K562 (cell line): ENCODE measurements around the gene CDCA3. TPM values are rescaled to one million over a fixed set of nuclear protein-coding genes. Genes with fewer than 3 reads are reported as not detected.

Source experiments
- ATAC-seq: fragments of 200-7000 bp; cut with Tn5 transposase; 3 replicates; pipeline ENCODE4 v1.9.1; 2020; ENCODE audit warnings: moderate library complexity
- BruUV-seq: library from RNA; stranded (reverse); fragments of 400-500 nt; replicated peaks from 2 replicates; lab custom pipeline; 2021; lab: Mats Ljungman, UMichigan
- CTCF ChIA-PET: fragments of 300-600 bp; formaldehyde crosslinking; extraction: SDS; loops from one replicate; lab custom pipeline; 2021; ENCODE audit warnings: low intra/inter-chr PET ratio; lab: Yijun Ruan, JAX
- POLR2A ChIA-PET: fragments of 300-600, 350-650 bp; sonication (Branson Sonifier 250); formaldehyde crosslinking; extraction: SDS; loops from one replicate; lab custom pipeline; 2021; ENCODE audit warnings: antibody characterized with exemption, inconsistent platforms; lab: Yijun Ruan, JAX
- DNase-seq, 4 experiments: peaks; one replicate each; pipeline versions ENCODE4 v3.0.0 to v3.0.0-alpha.2; 2011 to 2018; ENCODE audit warnings: low spot score in 3 of 4, mixed read lengths in 3 of 4; ENCODE audit errors: extremely low read depth in 1 of 4
- FAIRE-seq: peaks from 2 replicates; lab custom pipeline; 2011; peaks lifted over from hg19 to GRCh38; lab: Jason Lieb, UNC
- H2AFZ ChIP-seq: 2 replicates; pipeline ENCODE4 v1.6.0; 2011; ENCODE audit warnings: low read depth, low read length, control low read depth, inconsistent platforms
- H3K27ac ChIP-seq: fragments of 200-600 bp; 3 replicates; pipeline ENCODE4 v1.8.0; 2011; ENCODE audit warnings: low read depth, mild to moderate bottlenecking, control low read depth, inconsistent platforms, low read length, moderate library complexity, mixed read lengths; ENCODE audit errors: extremely low read depth
- H3K27me3 ChIP-seq, 2 experiments: fragments of 300-600 bp in 1 of 2; 2 replicates in 1 of 2; 3 replicates in 1 of 2; pipeline versions ENCODE4 v1.6.0 to v1.8.0; 2011; ENCODE audit warnings: inconsistent platforms in 2 of 2, low read length in 2 of 2, mild to moderate bottlenecking in 1 of 2, mixed read lengths in 1 of 2, moderate library complexity in 1 of 2; ENCODE audit not compliant: control insufficient read depth in 2 of 2, insufficient read depth in 2 of 2
- H3K36me3 ChIP-seq: fragments of 300-600 bp; 3 replicates; pipeline ENCODE4 v1.8.0; 2011; ENCODE audit warnings: mild to moderate bottlenecking, low read length, inconsistent platforms; ENCODE audit not compliant: control insufficient read depth, insufficient read depth
- H3K4me1 ChIP-seq, 2 experiments: fragments of 200-600 bp in 1 of 2; replicated peaks in 1 of 2; 2 replicates in 1 of 2; 3 replicates in 1 of 2; pipeline versions ENCODE4 v1.5.1 to v1.8.0; 2011; ENCODE audit warnings: inconsistent platforms in 2 of 2, low read length in 2 of 2, mild to moderate bottlenecking in 1 of 2, mixed read lengths in 1 of 2, moderate library complexity in 1 of 2; ENCODE audit not compliant: control insufficient read depth in 2 of 2, insufficient read depth in 2 of 2
- H3K4me2 ChIP-seq: 2 replicates; pipeline ENCODE4 v1.6.1; 2011; ENCODE audit warnings: low read length, control low read depth, inconsistent platforms, mixed read lengths; ENCODE audit not compliant: insufficient read depth
- H3K4me3 ChIP-seq: fragments of 200-600 bp; sonication (generic), shearing (Covaris generic); 2 replicates; pipeline ENCODE4 v1.5.1; 2016; ENCODE audit warnings: control low read depth, inconsistent platforms
- H3K79me2 ChIP-seq: fragments of 200-600 bp; 3 replicates; pipeline ENCODE4 v1.8.0; 2011; ENCODE audit warnings: low read length, inconsistent platforms; ENCODE audit not compliant: control insufficient read depth, insufficient read depth
- H3K9ac ChIP-seq, 2 experiments: 2 replicates each; pipeline versions ENCODE4 v1.6.0 to v1.6.1; 2011; ENCODE audit warnings: low read depth in 2 of 2, low read length in 2 of 2, control low read depth in 1 of 2, inconsistent platforms in 1 of 2, mild to moderate bottlenecking in 1 of 2, mixed read lengths in 1 of 2; ENCODE audit not compliant: insufficient read depth in 1 of 2
- H3K9me1 ChIP-seq: one replicate; pipeline ENCODE4 v1.6.0; 2011; ENCODE audit warnings: inconsistent platforms, mild to moderate bottlenecking, low read length, moderate library complexity; ENCODE audit not compliant: control insufficient read depth, insufficient read depth
- H3K9me3 ChIP-seq: replicated peaks from 2 replicates; pipeline ENCODE4 v1.5.1; 2011; ENCODE audit warnings: low read depth, low read length, inconsistent platforms; ENCODE audit not compliant: control insufficient read depth, insufficient read depth
- H4K20me1 ChIP-seq: replicated peaks from 2 replicates; pipeline ENCODE4 v1.6.1; 2011; ENCODE audit warnings: low read length, inconsistent platforms, mixed read lengths; ENCODE audit not compliant: control insufficient read depth, insufficient read depth
- BACH1 ChIP-seq: fragments of 200-800 bp; sonication (Bioruptor generic); IDR thresholded peaks from 2 replicates; pipeline ENCODE4 v1.6.1; 2016; ENCODE audit warnings: missing genetic modification characterization, missing compliant biosample characterization
- BHLHE40 ChIP-seq: IDR thresholded peaks from 2 replicates; pipeline ENCODE4 v1.6.1; 2011; ENCODE audit warnings: low read length, improper control_type of control experiment
- CLOCK ChIP-seq: fragments of 250-450 bp; sonication (Bioruptor Pico); IDR thresholded peaks from 2 replicates; pipeline ENCODE4 v1.4.0; 2020; ENCODE audit warnings: mild to moderate bottlenecking, moderate library complexity, borderline replicate concordance
- HMG20B ChIP-seq: fragments of 250-450 bp; sonication (Bioruptor Pico); IDR thresholded peaks from 2 replicates; pipeline ENCODE4 v1.5.0; 2021; ENCODE audit warnings: mild to moderate bottlenecking
- KDM5B ChIP-seq: fragments of 200-600 bp; sonication (generic); IDR thresholded peaks from 2 replicates; pipeline ENCODE4 v1.6.1; 2012; ENCODE audit warnings: low read depth, mild to moderate bottlenecking, moderate library complexity, low read length, control low read depth, inconsistent platforms; ENCODE audit not compliant: insufficient replicate concordance
- NCOA1 ChIP-seq: fragments of 450-650 bp; IDR thresholded peaks from 2 replicates; pipeline ENCODE4 v1.6.1; 2016; ENCODE audit warnings: low read depth
- POLR2A ChIP-seq: fragments of 450-650 bp; conservative IDR thresholded peaks from 2 replicates; pipeline ENCODE4 v1.6.1; 2016
- POU5F1 ChIP-seq: fragments of 150-350 bp; IDR thresholded peaks from 2 replicates; pipeline ENCODE4 v1.6.1; 2014; ENCODE audit warnings: borderline replicate concordance, low read length, low read depth, mild to moderate bottlenecking; ENCODE audit not compliant: partially characterized antibody
- SIX5 ChIP-seq, 2 experiments: IDR thresholded peaks; 2 replicates each; pipeline ENCODE4 v1.6.1; 2011; ENCODE audit warnings: low read length in 2 of 2, borderline replicate concordance in 1 of 2, low read depth in 1 of 2, mild to moderate bottlenecking in 1 of 2, moderate library complexity in 1 of 2; ENCODE audit not compliant: insufficient read depth in 1 of 2
- SMARCA4 ChIP-seq: fragments of 450-650 bp; IDR thresholded peaks from 2 replicates; pipeline ENCODE4 v1.6.1; 2016
- SMARCA5 ChIP-seq: fragments of 450-650 bp; IDR thresholded peaks from 2 replicates; pipeline ENCODE4 v1.6.1; 2016
- SP1 ChIP-seq: sonication (generic); formaldehyde crosslinking; IDR thresholded peaks from 2 replicates; pipeline ENCODE4 v1.8.1; 2022; ENCODE audit warnings: mild to moderate bottlenecking, missing genetic modification reagents
- ZC3H4 ChIP-seq: sonication (generic); formaldehyde crosslinking; IDR thresholded peaks from 2 replicates; pipeline ENCODE4 v1.9.0; 2021; ENCODE audit warnings: missing genetic modification reagents, borderline replicate concordance
- ZNF3 ChIP-seq: fragments of 250-450 bp; sonication (Bioruptor Pico); IDR thresholded peaks from 2 replicates; pipeline ENCODE4 v1.5.0; 2021; ENCODE audit warnings: mild to moderate bottlenecking, moderate library complexity
- ZNF551 ChIP-seq: fragments of 250-450 bp; sonication (Bioruptor Pico); IDR thresholded peaks from 2 replicates; pipeline ENCODE4 v1.5.0; 2021; ENCODE audit warnings: mild to moderate bottlenecking, moderate library complexity
- WGBS: fragments of 100-300 bp; shearing (Covaris generic); methylation state at CpG from one replicate; pipeline ENCODE4 v1.1.6; 2016; ENCODE audit warnings: low coverage, mixed read lengths; ENCODE audit not compliant: insufficient coverage; ENCODE audit errors: missing lambda C conversion rate; 5-methylcytosine and 5-hydroxymethylcytosine counted together
- in situ Hi-C: fragments of 300-500 bp; cut with MboI; formaldehyde crosslinking; loops from 4 replicates; pipeline ENCODE4 v1.15.0; 2018; ENCODE audit warnings: inconsistent platforms, mixed read lengths
- intact Hi-C: fragments of 100-400 bp; cut with micrococcal nuclease; formaldehyde crosslinking; loops from 2 replicates; pipeline ENCODE4 v1.14.2; 2022
- polyA plus RNA-seq, 8 experiments: library from polyadenylated mRNA; depleted of rRNA in 4 of 8; stranded (reverse) in 5 of 8; unstranded in 3 of 8; fragments of >200 nt; fragmentation: Nextera tagmentation in 2 of 8; fragmentation: Illumina TruSeq in 1 of 8; extraction: Ambion mirVana in 2 of 8; extraction: Trizol in 1 of 8; gene quantifications; 2 replicates each; pipeline versions ENCODE4 v1.2.1 to v1.2.3, GENCODE V29; 2011 to 2014; ENCODE audit warnings: inconsistent platforms in 1 of 8, missing spikeins in 1 of 8
- total RNA-seq, 7 experiments: library from RNA; depleted of rRNA in 6 of 7; stranded (reverse); fragments of >200 nt in 6 of 7; fragmentation: Illumina TruSeq in 2 of 7; extraction: Trizol in 2 of 7; gene quantifications; 2 replicates each; pipeline versions ENCODE4 v1.2.1 to v1.2.3, GENCODE V29; 2011 to 2021; ENCODE audit warnings: low replicate concordance in 1 of 7
- TF ChIP-seq, protein P1 (sequence below): fragments of 250-450 bp; sonication (Bioruptor Pico); IDR thresholded peaks from 2 replicates; pipeline ENCODE4 v1.4.0; 2020; ENCODE audit warnings: mild to moderate bottlenecking, moderate library complexity

Gene CDCA3
- total and polyA plus RNA-seq, 9 of the 15 experiments (the other 6 are each of a cell fraction or from before 2014, with no cell fraction given): 24.2 to 80.8 (median 55.1) TPM

GRCh38 chr12:6872073-6873048 is 21.3 kb upstream of the CDCA3 start:
- H3K27me3 ChIP-seq: no peaks in the 10 kb centered on the region
- H2AFZ ChIP-seq: no peak overlapping the region
- H3K27ac ChIP-seq: peak overlapping the region; percentile 78
- POLR2A ChIA-PET: interaction anchor here (0.6 to 11.3 kb wide), 27 partner anchors 8 to 415 kb away, joined by 3 to 174 read pairs (median 4); partner anchors contain the start of genes C12orf57, CDCA3, COPS7A and RNU7-1
- in situ Hi-C loops (no loop called here), intact Hi-C loops (loop anchor here (2.0 kb wide), 1 partner anchor 18 kb away; no protein-coding TSS in a partner anchor)
- H3K9ac ChIP-seq: peak overlapping the region; percentile 81 to 95
- ATAC-seq: peak; percentile 76
- H3K4me2 ChIP-seq: peak overlapping the region; percentile 88
- H3K9me1 ChIP-seq: no peaks in the 10 kb centered on the region
- WGBS: 4% methylated on average over 23 of the region's 40 CpGs
- CTCF ChIA-PET: interaction anchor here (0.7 kb wide), 1 partner anchor 170 kb away, joined by 3 read pairs; no protein-coding TSS in a partner anchor
- peaks cover 59% of the 10 kb centered on the region for H3K79me2 ChIP-seq
- peaks cover 30 to 52% of the 10 kb centered on the region in 2 experiments; a peak in 4 of 5 replicates for H3K4me1 ChIP-seq
- H3K36me3 ChIP-seq: peaks cover 46% of the 10 kb centered on the region
- no peaks in the 10 kb centered on the region for H3K9me3 ChIP-seq
- TSS peak; percentile 84 for BruUV-seq
- FAIRE-seq: no peak
- H4K20me1 ChIP-seq: peaks cover 47% of the 10 kb centered on the region
- peak overlapping the region; percentile 73 for H3K4me3 ChIP-seq
- peak; percentile 59 to 89 (median 70) for DNase-seq
- TF ChIP-seq SP1 (CRISPR knock-in tag) (peak; percentile 94), HMG20B (CRISPR knock-in tag) (no peak), BHLHE40 (peak; percentile 51; the same call in 1 of the 2 replicates), CLOCK (CRISPR knock-in tag) (no peak), SMARCA4 (peak; percentile 60; the same call in 1 of the 2 replicates), ZC3H4 (CRISPR knock-in tag) (no peak; the same call in 1 of the 2 replicates), KDM5B (no peak), NCOA1 (no peak), SIX5 (IDR thresholded peaks at IDR 0.05; ENCODE audit: borderline replicate concordance in 1 of 2, insufficient read depth in 1 of 2, low read depth in 1 of 2, low read length in 2 of 2) (no peak), POLR2A (peak; percentile 30), POU5F1 (no peak), BACH1 (no peak), ZNF3 (no peak), ZNF551 (CRISPR knock-in tag) (no peak), SMARCA5 (no peak)
- TF ChIP-seq, protein P1, sequence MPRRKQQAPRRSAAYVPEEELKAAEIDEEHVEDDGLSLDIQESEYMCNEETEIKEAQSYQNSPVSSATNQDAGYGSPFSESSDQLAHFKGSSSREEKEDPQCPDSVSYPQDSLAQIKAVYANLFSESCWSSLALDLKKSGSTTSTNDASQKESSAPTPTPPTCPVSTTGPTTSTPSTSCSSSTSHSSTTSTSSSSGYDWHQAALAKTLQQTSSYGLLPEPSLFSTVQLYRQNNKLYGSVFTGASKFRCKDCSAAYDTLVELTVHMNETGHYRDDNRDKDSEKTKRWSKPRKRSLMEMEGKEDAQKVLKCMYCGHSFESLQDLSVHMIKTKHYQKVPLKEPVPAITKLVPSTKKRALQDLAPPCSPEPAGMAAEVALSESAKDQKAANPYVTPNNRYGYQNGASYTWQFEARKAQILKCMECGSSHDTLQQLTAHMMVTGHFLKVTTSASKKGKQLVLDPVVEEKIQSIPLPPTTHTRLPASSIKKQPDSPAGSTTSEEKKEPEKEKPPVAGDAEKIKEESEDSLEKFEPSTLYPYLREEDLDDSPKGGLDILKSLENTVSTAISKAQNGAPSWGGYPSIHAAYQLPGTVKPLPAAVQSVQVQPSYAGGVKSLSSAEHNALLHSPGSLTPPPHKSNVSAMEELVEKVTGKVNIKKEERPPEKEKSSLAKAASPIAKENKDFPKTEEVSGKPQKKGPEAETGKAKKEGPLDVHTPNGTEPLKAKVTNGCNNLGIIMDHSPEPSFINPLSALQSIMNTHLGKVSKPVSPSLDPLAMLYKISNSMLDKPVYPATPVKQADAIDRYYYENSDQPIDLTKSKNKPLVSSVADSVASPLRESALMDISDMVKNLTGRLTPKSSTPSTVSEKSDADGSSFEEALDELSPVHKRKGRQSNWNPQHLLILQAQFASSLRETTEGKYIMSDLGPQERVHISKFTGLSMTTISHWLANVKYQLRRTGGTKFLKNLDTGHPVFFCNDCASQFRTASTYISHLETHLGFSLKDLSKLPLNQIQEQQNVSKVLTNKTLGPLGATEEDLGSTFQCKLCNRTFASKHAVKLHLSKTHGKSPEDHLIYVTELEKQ (CRISPR knock-in tag): no peak
